Kidney (tissue), 14 donors: Measurements from ENCODE around the gene TSPAN15. TPM values are rescaled to one million over a fixed set of nuclear protein-coding genes. Genes with fewer than 3 reads are reported as not detected.

Experiments used
- DNase-seq, 5 donors: peaks; one replicate each; pipeline ENCODE4 v3.0.0-alpha.2; 2013 to 2020
- FAIRE-seq: peaks from 2 replicates; lab custom pipeline; 2012; peaks lifted over from hg19 to GRCh38; lab: Jason Lieb, UNC
- H3K27ac ChIP-seq, 2 donors: one replicate each; pipeline ENCODE4 v1.7.0; 2013; ENCODE audit warnings: low read depth in 2 of 2, low read length in 2 of 2, inconsistent platforms in 1 of 2
- H3K27me3 ChIP-seq: one replicate; pipeline ENCODE4 v1.7.1; 2013; ENCODE audit warnings: low read length, inconsistent platforms; ENCODE audit not compliant: control insufficient read depth, insufficient read depth
- H3K36me3 ChIP-seq, 3 donors: one replicate each; pipeline versions ENCODE4 v1.7.0 to v1.7.1; 2013; ENCODE audit warnings: low read length in 3 of 3, control low read depth in 1 of 3, inconsistent platforms in 1 of 3; ENCODE audit not compliant: insufficient read depth in 3 of 3, control insufficient read depth in 2 of 3
- H3K4me1 ChIP-seq, 3 donors: one replicate each; pipeline versions ENCODE4 v1.7.0 to v1.7.1; 2013; ENCODE audit warnings: low read length in 3 of 3, inconsistent platforms in 1 of 3, low read depth in 1 of 3; ENCODE audit not compliant: control insufficient read depth in 2 of 3, insufficient read depth in 2 of 3
- H3K4me3 ChIP-seq, 3 donors: one replicate each; pipeline versions ENCODE4 v1.7.0 to v1.8.1; 2013; ENCODE audit warnings: low read length in 3 of 3, control low read depth in 1 of 3, inconsistent platforms in 1 of 3
- H3K9ac ChIP-seq, 3 donors: one replicate each; pipeline versions ENCODE4 v1.7.0 to v1.7.1; 2013; ENCODE audit warnings: low read length in 3 of 3, control low read depth in 1 of 3, inconsistent platforms in 1 of 3
- H3K9me3 ChIP-seq, 3 donors: one replicate each; pipeline versions ENCODE4 v1.7.0 to v1.7.1; 2013; ENCODE audit warnings: low read length in 3 of 3, control low read depth in 1 of 3, inconsistent platforms in 1 of 3; ENCODE audit not compliant: control insufficient read depth in 2 of 3, insufficient read depth in 1 of 3
- CTCF ChIP-seq: IDR thresholded peaks from 3 replicates; pipeline ENCODE4 v1.5.1; 2012; ENCODE audit warnings: mild to moderate bottlenecking, moderate library complexity, borderline replicate concordance; ENCODE audit not compliant: insufficient read depth; ENCODE audit errors: extremely low read depth
- intact Hi-C: fragments of 100-400 bp; cut with DNase I; formaldehyde crosslinking; loops from one replicate; pipeline ENCODE4 v1.11.1; 2022
- polyA plus RNA-seq: library from polyadenylated mRNA; stranded (reverse); fragments of 350-450 nt; fragmentation: Illumina TruSeq; extraction: RNeasy Lipid Tissue Mini Kit (QIAGEN cat#74804); gene quantifications from one replicate; pipeline ENCODE4 v1.2.3, GENCODE V29; 2014; ENCODE audit warnings: low read depth, low replicate concordance; ENCODE audit not compliant: insufficient read depth
- total RNA-seq: library from RNA; stranded (reverse); fragmentation: NEBNext Ultra II Directional; extraction: Animal tissue kit (Norgen Biotek cat#: 25700); gene quantifications from one replicate; pipeline ENCODE4 v1.2.1, GENCODE V29; 2021
- donor health status: control.
- donor health status: control.
- donor health status: control.
- donor health status: control.
- donor health status: control.
- donor health status: DM: yes; HTN: yes; CAD: no.
- donor health status: Normal renal cell carcinoma (clear cell type).

Gene TSPAN15
- total and polyA plus RNA-seq, 2 donors from 2014 or later, result 28.2 to 65.4 TPM

GRCh38 chr10:69464401-69464800, 13.1 kb downstream of the TSPAN15 start:
- Histone ChIP-seq H3K27ac (no peak overlapping the region), H3K9me3 (no peaks in the 10 kb centered on the region), H3K27me3 (no peaks in the 10 kb centered on the region), H3K36me3 (no peaks in the 10 kb centered on the region), H3K4me3 (no peak overlapping the region), H3K4me1 (peaks cover 4 to 40% (median 25%) of the 10 kb centered on the region in 3 donors), H3K9ac (no peak overlapping the region)
- FAIRE-seq (no peak), DNase-seq (no peak)
- intact Hi-C loops, result no loop called here
- TF ChIP-seq CTCF, result no peak

- Histone ChIP-seq H3K9ac (no peak overlapping the region), H3K9me3 (no peaks in the 10 kb centered on the region), H3K27me3 (no peaks in the 10 kb centered on the region), H3K36me3 (no peaks in the 10 kb centered on the region), H3K4me1 (peaks cover 4 to 39% (median 20%) of the 10 kb centered on the region in 3 donors), H3K4me3 (no peak overlapping the region), H3K27ac (peak overlapping the region; percentile 38 to 49)
- intact Hi-C loops, result no loop called here
- FAIRE-seq, result no peak
- no peak for TF ChIP-seq CTCF
- peak in 1 of 5 donors; percentile 73 for DNase-seq
Observed at GRCh38 chr10:69464801-69465401, 13.6 kb downstream of the TSPAN15 start.

GRCh38 chr10:69465457-69466157, 14.3 kb downstream of the TSPAN15 start:
- Histone ChIP-seq H3K4me3 (no peak overlapping the region), H3K9me3 (no peaks in the 10 kb centered on the region), H3K27ac (peak overlapping the region in 1 of 2 donors; percentile 49), H3K27me3 (no peaks in the 10 kb centered on the region), H3K36me3 (no peaks in the 10 kb centered on the region), H3K4me1 (peaks cover 4 to 32% (median 19%) of the 10 kb centered on the region in 3 donors), H3K9ac (no peak overlapping the region)
- no peak for FAIRE-seq
- no peak for TF ChIP-seq CTCF
- no peak for DNase-seq
- intact Hi-C loops, result no loop called here
